Bronchial epithelial cell (primary cell): Measurements from ENCODE around the gene KCNN4. TPM values are rescaled to one million over a fixed set of nuclear protein-coding genes. Genes with fewer than 3 reads are reported as not detected.
"Not testable (repeated sequence)": the region's sequence is repeated elsewhere in the genome, so short reads cannot be mapped to it uniquely, and the experiment has no call there.

Experiments
- DNase-seq: peaks from one replicate; pipeline ENCODE4 v3.0.0-alpha.2; 2010; ENCODE audit warnings: low read depth
- FAIRE-seq: peaks from 2 replicates; lab custom pipeline; 2011; peaks lifted over from hg19 to GRCh38; lab: Jason Lieb, UNC
- H3K27me3 ChIP-seq: 2 replicates; pipeline ENCODE4 v1.5.1; 2011; ENCODE audit warnings: low read length; ENCODE audit not compliant: control insufficient read depth, insufficient read depth
- H3K36me3 ChIP-seq: 2 replicates; pipeline ENCODE4 v1.5.1; 2011; ENCODE audit warnings: low read length; ENCODE audit not compliant: control insufficient read depth, insufficient read depth
- H3K4me3 ChIP-seq: 2 replicates; pipeline ENCODE4 v1.5.1; 2011; ENCODE audit warnings: mild to moderate bottlenecking, low read depth, low read length, control low read depth
- CTCF ChIP-seq: IDR thresholded peaks from 2 replicates; pipeline ENCODE4 v1.5.1; 2011; ENCODE audit warnings: mild to moderate bottlenecking, moderate library complexity, low read length, control low read depth, inconsistent platforms; ENCODE audit not compliant: insufficient read depth, severe bottlenecking
- total RNA-seq: library from RNA; depleted of rRNA; stranded (reverse); fragments of >200 nt; gene quantifications from 2 replicates; pipeline ENCODE4 v1.2.1, GENCODE V29; 2014

KCNN4 gene
- total RNA-seq: 0.26 and 9.7 TPM in 2 replicates

GRCh38 chr19:43780706-43781525 is at the start of gene KCNN4:
KCNN4 (minus strand) TSS chr19:43780973; CDS start chr19:43780861, 112 bp downstream.
- FAIRE-seq (peak; percentile 85), DNase-seq (peak; percentile 81)
- H3K27me3 ChIP-seq: no peaks in the 10 kb centered on the region
- peak within 1 kb of the TSS; percentile 9 for H3K4me3 ChIP-seq
- no peak for TF ChIP-seq CTCF
- no peaks in the 10 kb centered on the region for H3K36me3 ChIP-seq

DNA sequence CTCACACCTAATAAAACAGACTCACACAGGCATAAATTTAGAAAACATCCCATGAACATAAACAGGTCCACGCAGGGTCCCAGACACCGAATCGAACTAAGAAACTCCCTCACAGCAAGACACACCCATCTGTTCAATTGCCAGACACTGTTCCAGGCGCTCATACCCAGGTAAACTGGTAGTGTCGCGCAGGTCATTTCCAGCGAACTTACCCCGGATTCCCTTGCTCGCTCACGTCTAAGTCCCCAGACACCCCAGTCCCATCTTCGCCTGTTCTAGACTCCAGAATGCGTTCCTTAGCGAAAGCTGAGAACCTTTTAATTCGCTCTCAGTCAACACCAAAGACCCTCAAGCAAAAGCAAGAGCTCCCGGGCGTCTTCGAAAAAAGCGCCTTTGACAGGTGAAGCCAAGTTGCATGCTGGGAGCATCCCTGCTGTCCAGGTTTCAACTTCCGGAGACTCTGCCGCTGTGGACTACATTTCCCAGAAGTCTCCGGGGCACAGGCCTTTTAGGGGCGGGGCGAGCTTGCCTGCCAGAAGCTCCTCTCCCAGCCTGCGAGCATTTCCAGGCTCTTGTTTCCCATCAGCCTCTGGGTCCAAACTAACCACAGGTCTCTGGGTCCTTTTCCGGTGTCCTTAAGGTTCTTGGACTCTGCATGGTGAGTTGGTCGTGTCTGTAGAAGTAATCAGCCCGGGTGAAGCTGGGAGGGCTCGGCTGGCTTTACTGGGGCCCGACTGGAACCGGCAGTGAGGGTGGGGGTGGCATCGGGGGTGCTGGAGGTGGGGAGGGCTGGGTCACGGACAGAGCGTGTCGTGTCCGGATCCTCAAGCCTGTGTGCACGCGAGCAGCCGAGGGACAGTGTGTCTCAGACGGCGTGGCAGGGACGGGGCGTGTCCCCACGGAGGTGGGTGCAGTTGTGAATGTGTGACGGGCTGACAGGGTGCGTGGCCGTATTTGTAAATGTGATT is 46.3 kb upstream of the KCNN4 start, which contains the start of gene ZNF283:
ZNF283 (plus strand) TSS at position 535 of the 968 bp plus-strand sequence. CDS start 6,184 bp downstream, outside the sequence.
- no peak for TF ChIP-seq CTCF
- H3K36me3 ChIP-seq: no peaks in the 10 kb centered on the region
- H3K27me3 ChIP-seq: no peaks in the 10 kb centered on the region
- H3K4me3 ChIP-seq: peak within 1 kb of the TSS; percentile 62
- DNase-seq: peak; percentile 82
- FAIRE-seq: no peak

- not testable (repeated sequence) for FAIRE-seq, H3K36me3 ChIP-seq, H3K27me3 ChIP-seq, H3K4me3 ChIP-seq
- peak; percentile 49 for DNase-seq
Observed at GRCh38 chr19:43824572-43824971, 43.8 kb upstream of the KCNN4 start.

- not testable (repeated sequence) for FAIRE-seq, DNase-seq, H3K4me3 ChIP-seq, H3K36me3 ChIP-seq, H3K27me3 ChIP-seq
Observed at GRCh38 chr19:43823856-43824255, 43.1 kb upstream of the KCNN4 start.

GRCh38 chr19:43820884-43821215 is 40.1 kb upstream of the KCNN4 start:
- Histone ChIP-seq H3K27me3 (no peaks in the 10 kb centered on the region), H3K4me3 (peak overlapping the region; percentile 43), H3K36me3 (no peaks in the 10 kb centered on the region)
- TF ChIP-seq CTCF: no peak
- no peak for FAIRE-seq
- no peak for DNase-seq

DNA sequence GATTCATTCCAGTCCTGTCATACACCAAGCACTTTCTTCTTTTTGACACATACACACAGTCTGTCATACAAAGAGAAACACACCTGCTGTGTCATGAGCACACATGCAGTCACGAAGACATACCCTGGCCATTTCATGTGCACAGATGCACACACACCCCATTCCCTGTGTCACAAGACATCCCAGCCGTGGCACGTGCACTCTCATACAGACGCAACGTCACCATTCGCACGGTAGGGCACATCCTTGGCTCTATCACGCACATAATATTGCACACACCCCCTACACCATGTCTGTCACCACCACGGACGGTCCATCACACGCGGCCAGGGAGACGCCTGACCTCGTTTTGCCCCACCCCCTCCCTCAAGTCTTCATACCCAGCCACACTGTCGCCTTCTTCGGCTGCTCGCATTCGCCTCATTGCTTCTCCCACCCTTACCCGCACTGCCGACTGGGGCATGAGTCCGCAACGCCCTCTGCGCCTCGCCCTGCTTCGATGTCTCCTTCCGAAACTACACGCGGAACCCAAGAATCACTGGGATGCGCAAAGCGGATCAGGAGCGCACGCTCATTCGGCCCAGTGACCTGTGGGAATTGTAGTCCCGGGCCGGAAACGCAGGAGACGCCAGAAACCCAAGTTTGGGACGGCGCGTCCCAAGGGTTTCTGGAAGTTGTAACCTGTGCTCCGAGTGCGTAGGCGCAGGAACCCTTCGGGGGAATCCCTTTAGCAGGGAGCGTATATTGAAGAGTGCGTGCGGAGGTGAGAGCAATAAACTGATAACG is 39.5 kb upstream of the KCNN4 start:
- H3K27me3 ChIP-seq: no peaks in the 10 kb centered on the region
- H3K36me3 ChIP-seq: no peaks in the 10 kb centered on the region
- TF ChIP-seq CTCF: no peak
- FAIRE-seq (peak; percentile 85), DNase-seq (no peak)
- H3K4me3 ChIP-seq: peak overlapping the region; percentile 43
